Suprapubic skin (tissue), 4 donors: ENCODE results near the gene CCDC57.

Experiments
- EP300 ChIP-seq: sonication (generic); formaldehyde crosslinking; IDR thresholded peaks from one replicate; pipeline ENCODE4 v1.6.1; 2017; ENCODE audit warnings: antibody characterized with exemption
- POLR2A ChIP-seq, 2 donors: fragments of 450-650 bp; IDR thresholded peaks; one replicate each; pipeline ENCODE4 v1.6.1; 2017; ENCODE audit warnings: antibody characterized with exemption in 2 of 2, mild to moderate bottlenecking in 2 of 2, moderate library complexity in 2 of 2
- POLR2AphosphoS5 ChIP-seq, 3 donors: sonication (generic); formaldehyde crosslinking; IDR thresholded peaks; one replicate each; pipeline ENCODE4 v1.6.1; 2017; ENCODE audit warnings: antibody characterized with exemption in 3 of 3
- TF ChIP-seq, protein P1 (sequence below), 2 donors: fragments of 200-600 bp in 1 of 2; fragments of 450-650 bp in 1 of 2; sonication (generic) in 1 of 2; IDR thresholded peaks; one replicate each; pipeline ENCODE4 v1.5.1; 2016 to 2019; ENCODE audit warnings: antibody characterized with exemption in 2 of 2, mild to moderate bottlenecking in 1 of 2, moderate library complexity in 1 of 2

DNA sequence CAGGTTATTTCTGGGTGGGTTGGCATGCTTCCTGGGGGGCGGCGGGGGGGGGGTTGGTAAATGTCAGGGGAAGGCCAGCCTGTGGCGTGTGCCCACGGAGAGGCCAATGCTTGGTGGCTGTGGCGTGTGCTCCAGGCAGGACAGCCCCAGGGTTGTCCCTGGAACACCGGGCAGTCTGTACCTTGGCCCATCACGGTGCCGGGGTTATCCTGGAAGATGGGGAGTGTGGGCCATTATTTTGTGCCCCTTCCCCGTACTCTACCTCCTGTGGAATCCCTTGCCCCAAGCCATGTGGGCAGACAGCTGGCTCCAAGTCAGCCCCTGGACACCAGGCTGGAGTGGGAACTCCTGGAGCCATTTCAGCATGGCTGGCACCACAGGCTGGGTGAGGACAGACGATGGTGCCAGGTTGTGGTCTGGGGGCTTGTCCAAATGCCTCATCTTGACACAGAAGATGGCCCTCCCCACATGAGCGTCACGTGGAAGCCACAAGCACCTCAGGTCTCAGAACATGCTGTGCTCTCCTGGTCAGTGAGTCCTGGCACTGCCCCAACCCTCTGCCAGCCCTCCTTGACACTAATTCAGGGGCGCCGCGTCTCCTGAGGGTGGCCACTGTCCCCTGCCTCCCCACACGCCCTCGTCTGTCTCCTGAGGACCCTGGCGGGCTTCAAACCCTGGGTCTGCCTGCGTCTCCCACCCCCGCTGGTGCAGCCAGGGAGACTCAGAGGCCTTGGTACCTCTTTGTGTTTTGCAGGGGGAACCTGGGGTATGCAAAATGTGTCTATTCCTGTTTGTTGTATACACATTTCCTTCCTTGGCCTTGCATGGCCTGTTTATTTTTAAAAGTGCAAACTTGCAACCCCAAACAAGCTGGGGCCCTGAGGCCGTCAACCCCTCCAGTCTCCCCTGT is 20.5 kb upstream of the CCDC57 start:
- TF ChIP-seq, protein P1, sequence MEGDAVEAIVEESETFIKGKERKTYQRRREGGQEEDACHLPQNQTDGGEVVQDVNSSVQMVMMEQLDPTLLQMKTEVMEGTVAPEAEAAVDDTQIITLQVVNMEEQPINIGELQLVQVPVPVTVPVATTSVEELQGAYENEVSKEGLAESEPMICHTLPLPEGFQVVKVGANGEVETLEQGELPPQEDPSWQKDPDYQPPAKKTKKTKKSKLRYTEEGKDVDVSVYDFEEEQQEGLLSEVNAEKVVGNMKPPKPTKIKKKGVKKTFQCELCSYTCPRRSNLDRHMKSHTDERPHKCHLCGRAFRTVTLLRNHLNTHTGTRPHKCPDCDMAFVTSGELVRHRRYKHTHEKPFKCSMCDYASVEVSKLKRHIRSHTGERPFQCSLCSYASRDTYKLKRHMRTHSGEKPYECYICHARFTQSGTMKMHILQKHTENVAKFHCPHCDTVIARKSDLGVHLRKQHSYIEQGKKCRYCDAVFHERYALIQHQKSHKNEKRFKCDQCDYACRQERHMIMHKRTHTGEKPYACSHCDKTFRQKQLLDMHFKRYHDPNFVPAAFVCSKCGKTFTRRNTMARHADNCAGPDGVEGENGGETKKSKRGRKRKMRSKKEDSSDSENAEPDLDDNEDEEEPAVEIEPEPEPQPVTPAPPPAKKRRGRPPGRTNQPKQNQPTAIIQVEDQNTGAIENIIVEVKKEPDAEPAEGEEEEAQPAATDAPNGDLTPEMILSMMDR (IDR thresholded peaks at IDR 0.05) = no peak
- TF ChIP-seq POLR2A (IDR thresholded peaks at IDR 0.05) = no peak
- TF ChIP-seq EP300 = no peak
- no peak for TF ChIP-seq POLR2AphosphoS5 (IDR thresholded peaks at IDR 0.05)
